ENCODE results near the gene TMSB15A. TPM values are rescaled to one million over a fixed set of nuclear protein-coding genes. Genes with fewer than 3 reads are reported as not detected.
"Not testable (repeated sequence)": the region's sequence is repeated elsewhere in the genome, so short reads cannot be mapped to it uniquely, and the experiment has no call there.

The TMSB15A gene
- total and polyA plus RNA-seq, 2 of the 13 experiments (the other 11 are each of a cell fraction or from before 2014, with no cell fraction given) = not detected

DNA sequence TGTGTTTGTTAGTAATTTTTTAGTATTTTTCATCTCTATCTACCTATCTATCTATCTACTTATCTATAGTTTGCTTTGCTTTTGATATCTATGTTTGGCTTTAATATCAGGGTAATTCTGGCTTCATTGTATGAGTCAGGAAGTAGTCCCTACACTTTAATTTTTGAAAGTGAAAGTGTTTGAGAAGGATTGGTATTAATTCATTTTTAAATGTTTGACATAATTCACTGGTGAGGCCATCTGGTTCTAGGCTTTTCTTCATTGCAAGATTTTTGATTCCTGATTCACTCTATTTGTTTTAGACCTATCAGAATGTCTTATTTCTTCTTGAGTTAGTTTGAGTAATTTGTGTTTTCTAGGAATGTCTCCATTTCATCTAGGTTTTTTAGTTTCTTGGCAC, 24.8 kb downstream of the TMSB15A start:
- Histone ChIP-seq H2AFZ (ENCODE audit: low read length) (no peak overlapping the region), H3K9me3 (ENCODE audit: low read length) (no peaks in the 10 kb centered on the region), H3K27me3 (ENCODE audit: control insufficient read depth in 1 of 2, insufficient read depth in 2 of 2, low read length in 2 of 2) (no peaks in the 10 kb centered on the region), H3K79me2 (ENCODE audit: insufficient read depth, low read length) (no peaks in the 10 kb centered on the region), H3K4me2 (ENCODE audit: low read depth, low read length) (no peak overlapping the region), H3K4me1 (ENCODE audit: insufficient read depth, low read length) (no peaks in the 10 kb centered on the region), H3K27ac (ENCODE audit: extremely low read length, insufficient read depth, low read length) (no peak overlapping the region), H3K4me3 (replicated peaks in 1 of 3; ENCODE audit: insufficient read depth in 1 of 3, low read depth in 2 of 3, low read length in 3 of 3) (no peak overlapping the region), H4K20me1 (ENCODE audit: insufficient read depth, low read length) (no peaks in the 10 kb centered on the region), H3K9ac (ENCODE audit: insufficient read depth, low read depth, low read length) (no peak overlapping the region), H3K36me3 (replicated peaks in 1 of 2; ENCODE audit: control insufficient read depth in 1 of 2, insufficient read depth in 2 of 2, low read length in 2 of 2) (no peaks in the 10 kb centered on the region)
- intact Hi-C loops (cut with micrococcal nuclease; ENCODE audit: unreplicated experiment) (no loop called here), in situ Hi-C loops (cut with HindIII; ENCODE audit: extremely low pct_ligation_motif_present, low pct_unique_long_range_greater_than_20kb) (no loop called here)
- ATAC-seq (no peak), FAIRE-seq (no peak), DNase-seq (ENCODE audit: low spot score) (no peak)
- TF ChIP-seq, protein P1, sequence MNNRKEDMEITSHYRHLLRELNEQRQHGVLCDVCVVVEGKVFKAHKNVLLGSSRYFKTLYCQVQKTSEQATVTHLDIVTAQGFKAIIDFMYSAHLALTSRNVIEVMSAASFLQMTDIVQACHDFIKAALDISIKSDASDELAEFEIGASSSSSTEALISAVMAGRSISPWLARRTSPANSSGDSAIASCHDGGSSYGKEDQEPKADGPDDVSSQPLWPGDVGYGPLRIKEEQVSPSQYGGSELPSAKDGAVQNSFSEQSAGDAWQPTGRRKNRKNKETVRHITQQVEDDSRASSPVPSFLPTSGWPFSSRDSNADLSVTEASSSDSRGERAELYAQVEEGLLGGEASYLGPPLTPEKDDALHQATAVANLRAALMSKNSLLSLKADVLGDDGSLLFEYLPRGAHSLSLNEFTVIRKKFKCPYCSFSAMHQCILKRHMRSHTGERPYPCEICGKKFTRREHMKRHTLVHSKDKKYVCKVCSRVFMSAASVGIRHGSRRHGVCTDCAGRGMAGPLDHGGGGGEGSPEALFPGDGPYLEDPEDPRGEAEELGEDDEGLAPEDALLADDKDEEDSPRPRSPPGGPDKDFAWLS (CRISPR knock-in tag; IDR thresholded peaks at IDR 0.05; ENCODE audit: borderline replicate concordance) = no peak
- TF ChIP-seq U2AF1 (optimal IDR thresholded peaks at IDR 0.05; ENCODE audit: low read depth, low read length) (no peak), TAF1 (CRISPR knock-in tag; IDR thresholded peaks at IDR 0.05) (no peak), MATR3 (CRISPR knock-in tag; IDR thresholded peaks at IDR 0.05) (no peak), ZNF382 (CRISPR knock-in tag; IDR thresholded peaks at IDR 0.05; ENCODE audit: borderline replicate concordance) (no peak)
- TF ChIP-seq, protein P2, sequence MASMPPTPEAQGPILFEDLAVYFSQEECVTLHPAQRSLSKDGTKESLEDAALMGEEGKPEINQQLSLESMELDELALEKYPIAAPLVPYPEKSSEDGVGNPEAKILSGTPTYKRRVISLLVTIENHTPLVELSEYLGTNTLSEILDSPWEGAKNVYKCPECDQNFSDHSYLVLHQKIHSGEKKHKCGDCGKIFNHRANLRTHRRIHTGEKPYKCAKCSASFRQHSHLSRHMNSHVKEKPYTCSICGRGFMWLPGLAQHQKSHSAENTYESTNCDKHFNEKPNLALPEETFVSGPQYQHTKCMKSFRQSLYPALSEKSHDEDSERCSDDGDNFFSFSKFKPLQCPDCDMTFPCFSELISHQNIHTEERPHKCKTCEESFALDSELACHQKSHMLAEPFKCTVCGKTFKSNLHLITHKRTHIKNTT (CRISPR knock-in tag; IDR thresholded peaks at IDR 0.05) = no peak
- no TSS peak for BruUV-seq (replicated peaks)
- ChIA-PET POLR2A (no interaction called here), CTCF (ENCODE audit: low intra/inter-chr PET ratio, low total read pairs) (no interaction called here)

DNA sequence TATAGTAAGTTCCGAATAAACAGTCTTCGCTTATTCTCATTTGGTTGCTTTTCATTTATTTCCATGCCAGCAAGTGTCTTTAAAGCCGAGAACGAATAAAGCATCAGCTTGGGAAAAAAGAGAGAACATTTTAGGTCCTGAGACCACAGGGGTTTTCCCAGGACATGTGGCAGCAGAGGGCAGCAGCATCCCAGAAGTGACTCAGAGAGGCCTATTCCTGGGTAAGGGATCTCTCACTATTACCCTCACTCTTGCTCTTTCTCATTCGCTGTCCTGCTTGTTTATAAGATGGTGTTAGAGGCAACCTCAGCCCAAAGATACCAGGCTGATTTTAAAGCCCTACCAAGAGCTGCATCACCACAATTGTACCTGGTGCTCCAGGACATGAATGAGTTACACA, 37.8 kb downstream of the TMSB15A start:
- WGBS (ENCODE audit: low lambda C conversion rate) = 0% methylated on average over 2 of the region's 5 CpGs
- peak; percentile 32 for FAIRE-seq
- H3K4me2 ChIP-seq (ENCODE audit: low read depth, low read length); in situ Hi-C loops (cut with HindIII; ENCODE audit: extremely low pct_ligation_motif_present, low pct_unique_long_range_greater_than_20kb); H2AFZ ChIP-seq (ENCODE audit: low read length); H3K4me3 ChIP-seq (replicated peaks in 1 of 3; ENCODE audit: insufficient read depth in 1 of 3, low read depth in 2 of 3, low read length in 3 of 3); POLR2A ChIA-PET; DNase-seq (ENCODE audit: low spot score); H3K9me3 ChIP-seq (ENCODE audit: low read length); H3K36me3 ChIP-seq (replicated peaks in 1 of 2; ENCODE audit: control insufficient read depth in 1 of 2, insufficient read depth in 2 of 2, low read length in 2 of 2); CTCF ChIA-PET (ENCODE audit: low intra/inter-chr PET ratio, low total read pairs); H3K27me3 ChIP-seq (ENCODE audit: control insufficient read depth in 1 of 2, insufficient read depth in 2 of 2, low read length in 2 of 2); BruUV-seq (replicated peaks); H3K4me1 ChIP-seq (ENCODE audit: insufficient read depth, low read length); intact Hi-C loops (cut with micrococcal nuclease; ENCODE audit: unreplicated experiment); H4K20me1 ChIP-seq (ENCODE audit: insufficient read depth, low read length); H3K27ac ChIP-seq (ENCODE audit: extremely low read length, insufficient read depth, low read length); H3K9ac ChIP-seq (ENCODE audit: insufficient read depth, low read depth, low read length); H3K79me2 ChIP-seq (ENCODE audit: insufficient read depth, low read length): not testable (repeated sequence)
- peak; percentile 56; the same call in 1 of the 3 replicates for ATAC-seq

DNA sequence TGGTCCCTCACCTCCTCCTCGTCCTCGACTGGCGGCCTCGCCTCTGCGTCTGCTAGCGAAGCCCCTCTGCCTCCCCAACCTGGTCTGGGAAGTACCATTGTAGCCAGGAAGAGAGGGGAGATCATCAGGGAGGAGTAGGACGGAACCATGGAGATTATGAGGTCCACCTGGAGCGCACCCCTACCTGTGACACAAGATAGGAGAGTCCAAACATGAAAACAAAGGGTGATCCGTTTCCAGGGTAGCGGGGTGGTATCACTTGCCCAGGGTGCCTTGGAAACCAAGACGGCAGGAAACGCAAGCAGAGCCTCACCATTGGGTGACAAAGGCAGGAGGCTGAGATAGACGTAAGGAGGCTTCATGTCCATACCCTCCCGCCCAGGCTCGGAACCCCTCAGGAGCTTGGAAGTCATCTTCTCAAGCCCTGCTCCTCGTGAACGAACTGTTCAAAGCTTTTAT, 44.7 kb downstream of the TMSB15A start, which contains the start of gene TCP11X2:
Gene TCP11X2, minus strand, starts transcription at position 51 of the 459 bp plus-strand sequence.
- ATAC-seq; DNase-seq (ENCODE audit: low spot score); FAIRE-seq; H3K27ac ChIP-seq (ENCODE audit: extremely low read length, insufficient read depth, low read length); H3K79me2 ChIP-seq (ENCODE audit: insufficient read depth, low read length); in situ Hi-C loops (cut with HindIII; ENCODE audit: extremely low pct_ligation_motif_present, low pct_unique_long_range_greater_than_20kb); POLR2A ChIA-PET; H3K9me3 ChIP-seq (ENCODE audit: low read length); BruUV-seq (replicated peaks); H2AFZ ChIP-seq (ENCODE audit: low read length); CTCF ChIA-PET (ENCODE audit: low intra/inter-chr PET ratio, low total read pairs); H3K36me3 ChIP-seq (replicated peaks in 1 of 2; ENCODE audit: control insufficient read depth in 1 of 2, insufficient read depth in 2 of 2, low read length in 2 of 2); H3K4me2 ChIP-seq (ENCODE audit: low read depth, low read length); intact Hi-C loops (cut with micrococcal nuclease; ENCODE audit: unreplicated experiment); H3K9ac ChIP-seq (ENCODE audit: insufficient read depth, low read depth, low read length); H4K20me1 ChIP-seq (ENCODE audit: insufficient read depth, low read length); H3K4me3 ChIP-seq (replicated peaks in 1 of 3; ENCODE audit: insufficient read depth in 1 of 3, low read depth in 2 of 3, low read length in 3 of 3); H3K27me3 ChIP-seq (ENCODE audit: control insufficient read depth in 1 of 2, insufficient read depth in 2 of 2, low read length in 2 of 2); H3K4me1 ChIP-seq (ENCODE audit: insufficient read depth, low read length): not testable (repeated sequence)
- no CpG with 5 or more reads among the region's 17 CpGs for WGBS (ENCODE audit: low lambda C conversion rate)
